Stomach (tissue), 9 donors: ENCODE measurements around the gene PKNOX2. TPM values are rescaled to one million over a fixed set of nuclear protein-coding genes. Genes with fewer than 3 reads are reported as not detected.

Source experiments
- DNase-seq, 2 donors: peaks; one replicate each; pipeline versions ENCODE4 v3.0.0 to v3.0.0-alpha.2; 2013 to 2019
- H3K27ac ChIP-seq, 5 donors: fragments of 200-600 bp in 4 of 5; sonication (generic) in 4 of 5; one replicate each; pipeline ENCODE4 v1.5.1; 2013 to 2019; ENCODE audit warnings: mild to moderate bottlenecking in 1 of 5, moderate library complexity in 1 of 5
- H3K27me3 ChIP-seq, 3 donors: fragments of 200-600 bp; sonication (generic); one replicate each; pipeline ENCODE4 v1.5.1; 2017 to 2019; ENCODE audit warnings: mixed run types in 1 of 3
- H3K36me3 ChIP-seq, 4 donors: fragments of 200-600 bp; sonication (generic); 1 replicate in 3 of 4; 2 replicates in 1 of 4; pipeline ENCODE4 v1.5.1; 2016 to 2019
- H3K4me1 ChIP-seq, 4 donors: fragments of 200-600 bp; sonication (generic); one replicate each; pipeline ENCODE4 v1.5.1; 2016 to 2019
- H3K4me3 ChIP-seq, 4 donors: fragments of 200-600 bp; sonication (generic) in 3 of 4; one replicate each; pipeline ENCODE4 v1.5.1; 2016 to 2019; ENCODE audit warnings: mild to moderate bottlenecking in 1 of 4
- H3K9me3 ChIP-seq, 4 donors: fragments of 200-600 bp; sonication (generic); one replicate each; pipeline ENCODE4 v1.5.1; 2016 to 2019
- CTCF ChIP-seq, 7 experiments: fragments of 450-650 bp in 4 of 7; fragments of 200-600 bp in 3 of 7; sonication (generic) in 3 of 7; IDR thresholded peaks; one replicate each; pipeline ENCODE4 v1.5.1; 2016 to 2019; ENCODE audit warnings: antibody characterized with exemption in 7 of 7, control low read depth in 2 of 7, mild to moderate bottlenecking in 1 of 7
- EP300 ChIP-seq: sonication (generic); formaldehyde crosslinking; IDR thresholded peaks from one replicate; pipeline ENCODE4 v1.6.1; 2017; ENCODE audit warnings: antibody characterized with exemption
- POLR2A ChIP-seq, 4 donors: fragments of 450-650 bp; IDR thresholded peaks; one replicate each; pipeline ENCODE4 v1.6.1; 2016; ENCODE audit warnings: antibody characterized with exemption in 4 of 4, control low read depth in 2 of 4, mild to moderate bottlenecking in 1 of 4, moderate library complexity in 1 of 4
- POLR2AphosphoS5 ChIP-seq, 3 donors: sonication (generic); formaldehyde crosslinking; IDR thresholded peaks; one replicate each; pipeline ENCODE4 v1.6.1; 2016; ENCODE audit warnings: antibody characterized with exemption in 3 of 3
- WGBS, 5 donors: extraction: QIAGEN DNeasy Blood & Tissue Kit in 3 of 5; methylation state at CpG; one replicate each; pipeline versions ENCODE4 v1.1.5 to v1.1.7; 2013 to 2018; 5-methylcytosine and 5-hydroxymethylcytosine counted together
- intact Hi-C: fragments of 100-400 bp; cut with DNase I; formaldehyde crosslinking; loops from one replicate; pipeline ENCODE4 v1.15.1; 2023; ENCODE audit warnings: low total_unique reads
- polyA plus RNA-seq, 3 donors: library from polyadenylated mRNA; stranded (reverse); fragments of 200-250 nt; gene quantifications; one replicate each; pipeline ENCODE4 v1.2.3, GENCODE V29; 2013
- total RNA-seq, 5 donors: library from RNA; depleted of rRNA; stranded (reverse); fragments of >200 nt; gene quantifications; one replicate each; pipeline versions ENCODE4 v1.1.0 to v1.2.3, GENCODE V29; 2014 to 2016
- donor health status: healthy with polysubstance abuse.
- donor health status: Bipolar disorder and iron deficiency.
- donor health status: healthy.

Gene PKNOX2
- total and polyA plus RNA-seq, 8 donors, result 0.83 to 4.9 (median 2.3) TPM; not detected in 1

GRCh38 chr11:125146232-125146631 lies 18.3 kb upstream of the PKNOX2 start:
- Histone ChIP-seq H3K9me3 (no peaks in the 10 kb centered on the region), H3K4me1 (peaks cover 6 to 8% (median 7%) of the 10 kb centered on the region in 4 donors), H3K36me3 (no peaks in the 10 kb centered on the region), H3K4me3 (no peak overlapping the region), H3K27ac (no peak overlapping the region), H3K27me3 (peaks cover 0 to 20% (median 2%) of the 10 kb centered on the region in 3 donors)
- TF ChIP-seq EP300 (no peak), POLR2AphosphoS5 (IDR thresholded peaks at IDR 0.05) (no peak), CTCF (IDR thresholded peaks at IDR 0.05) (no peak)
- DNase-seq, result no peak
- 82 to 93% (median 85%) methylated on average over 1 of the region's 1 CpG for WGBS, 5 donors
- intact Hi-C loops, result no loop called here

GRCh38 chr11:125147280-125147679 lies 17.3 kb upstream of the PKNOX2 start:
- peaks cover 0 to 10% (median 0%) of the 10 kb centered on the region in 3 donors for H3K27me3 ChIP-seq
- no peak overlapping the region for H3K27ac ChIP-seq
- H3K9me3 ChIP-seq, result no peaks in the 10 kb centered on the region
- TF ChIP-seq EP300, result no peak
- TF ChIP-seq CTCF (IDR thresholded peaks at IDR 0.05), result no peak
- no peak for TF ChIP-seq POLR2A (IDR thresholded peaks at IDR 0.05)
- TF ChIP-seq POLR2AphosphoS5 (IDR thresholded peaks at IDR 0.05), result no peak
- DNase-seq, result no peak
- H3K36me3 ChIP-seq, result no peaks in the 10 kb centered on the region
- intact Hi-C loops, result no loop called here
- H3K4me1 ChIP-seq, result no peaks in the 10 kb centered on the region
- WGBS, 5 donors, result 79 to 86% (median 82%) methylated on average over 6 of the region's 6 CpGs
- H3K4me3 ChIP-seq, result no peak overlapping the region

- no peak for DNase-seq
- no peak overlapping the region for H3K4me3 ChIP-seq
- no peaks in the 10 kb centered on the region for H3K36me3 ChIP-seq
- H3K27ac ChIP-seq, result no peak overlapping the region
- H3K9me3 ChIP-seq, result no peaks in the 10 kb centered on the region
- no peaks in the 10 kb centered on the region for H3K4me1 ChIP-seq
- TF ChIP-seq POLR2AphosphoS5 (IDR thresholded peaks at IDR 0.05) (no peak), CTCF (IDR thresholded peaks at IDR 0.05) (no peak), POLR2A (IDR thresholded peaks at IDR 0.05) (no peak), EP300 (no peak)
- peaks cover 0 to 3% (median 0%) of the 10 kb centered on the region in 3 donors for H3K27me3 ChIP-seq
- intact Hi-C loops, result no loop called here
Observed at GRCh38 chr11:125148011-125148410, 16.5 kb upstream of the PKNOX2 start.

- no peak overlapping the region for H3K27ac ChIP-seq
Observed at GRCh38 chr11:125148743-125149142, 15.8 kb upstream of the PKNOX2 start.

More at GRCh38 chr11:125148743-125149142, 15.8 kb upstream of the PKNOX2 start:
- H3K4me1 ChIP-seq, result no peaks in the 10 kb centered on the region
- DNase-seq, result no peak
- TF ChIP-seq EP300 (no peak), POLR2AphosphoS5 (IDR thresholded peaks at IDR 0.05) (no peak), POLR2A (IDR thresholded peaks at IDR 0.05) (no peak), CTCF (IDR thresholded peaks at IDR 0.05) (no peak)
- WGBS, 5 donors, result 68 to 77% (median 70%) methylated on average over 5 of the region's 5 CpGs
- intact Hi-C loops, result no loop called here
- H3K4me3 ChIP-seq, result no peak overlapping the region
- no peaks in the 10 kb centered on the region for H3K36me3 ChIP-seq
- H3K27me3 ChIP-seq, result no peaks in the 10 kb centered on the region
- H3K9me3 ChIP-seq, result no peaks in the 10 kb centered on the region
